H1 (cell line): ENCODE measurements around the gene FGFBP1.

Experiments
- CBX8 ChIP-seq: fragments of 300-800, 300-1000 bp; sonication (generic); IDR thresholded peaks from 2 replicates; pipeline ENCODE4 v1.7.1; 2016; ENCODE audit warnings: low read depth, low read length, borderline replicate concordance
- CTCF ChIP-seq, 3 experiments: IDR thresholded peaks; 1 replicate in 2 of 3; 2 replicates in 1 of 3; pipeline versions ENCODE4 v1.5.1 to v1.6.1; 2011; ENCODE audit warnings: low read length in 3 of 3, mild to moderate bottlenecking in 3 of 3, inconsistent platforms in 2 of 3, low read depth in 1 of 3, moderate library complexity in 1 of 3; ENCODE audit not compliant: insufficient read depth in 1 of 3; ENCODE audit errors: control extremely low read depth in 1 of 3
- RAD21 ChIP-seq, 2 experiments: IDR thresholded peaks in 1 of 2; conservative IDR thresholded peaks in 1 of 2; 2 replicates each; pipeline ENCODE4 v1.6.1; 2011; ENCODE audit warnings: low read depth in 2 of 2, low read length in 2 of 2, improper control_type of control experiment in 1 of 2, inconsistent platforms in 1 of 2, mild to moderate bottlenecking in 1 of 2, moderate library complexity in 1 of 2
- RXRA ChIP-seq: IDR thresholded peaks from 2 replicates; pipeline ENCODE4 v1.6.1; 2011; ENCODE audit warnings: low read depth, mild to moderate bottlenecking, low read length, moderate library complexity; ENCODE audit not compliant: insufficient read depth
- SRF ChIP-seq: IDR thresholded peaks from 2 replicates; pipeline ENCODE4 v1.6.1; 2011; ENCODE audit warnings: mild to moderate bottlenecking, low read depth, low read length, moderate library complexity
- TEAD4 ChIP-seq: IDR thresholded peaks from 2 replicates; pipeline ENCODE4 v1.6.1; 2012; ENCODE audit warnings: low read depth, low read length, inconsistent platforms, mixed read lengths

GRCh38 chr4:15930314-15930713 is 8.2 kb downstream of the FGFBP1 start:
- TF ChIP-seq RXRA (no peak), RAD21 (IDR thresholded peaks at IDR 0.05 in 1 of 2, conservative IDR thresholded peaks at IDR 0.05 in 1 of 2; ENCODE audit: low read depth in 2 of 2, low read length in 2 of 2) (no peak), CBX8 (no peak), SRF (no peak), CTCF (IDR thresholded peaks at IDR 0.05; ENCODE audit: control extremely low read depth in 1 of 3, insufficient read depth in 1 of 3, low read depth in 1 of 3, low read length in 3 of 3) (no peak), TEAD4 (no peak)
